Activated CD4-positive, alpha-beta T cell treated with anti-CD3 and anti-CD28 coated beads for 36 hours (primary cell): ENCODE measurements around the gene TP53BP1. TPM values are rescaled to one million over a fixed set of nuclear protein-coding genes. Genes with fewer than 3 reads are reported as not detected.

Experiments used
- ATAC-seq: fragments of 200-7000 bp; cut with Tn5 transposase; one replicate; pipeline ENCODE4 v1.10.0; 2021; ENCODE audit warnings: mild to moderate bottlenecking, moderate library complexity
- CTCF ChIA-PET: fragments of 350-600 bp; sonication (Branson Sonifier 250); formaldehyde crosslinking; loops from one replicate; lab custom pipeline; 2021; ENCODE audit warnings: antibody characterized with exemption; lab: Charles Lee
- POLR2A ChIA-PET: fragments of 350-600 bp; sonication (Branson Sonifier 250); formaldehyde crosslinking; loops from one replicate; lab custom pipeline; 2021; ENCODE audit warnings: antibody characterized with exemption, inconsistent platforms; lab: Charles Lee
- DNase-seq: peaks from one replicate; pipeline ENCODE4 v3.0.0-alpha.2; 2020
- H3K27ac Mint-ChIP-seq: one replicate; pipeline ENCODE4 v1.8.0; 2021; ENCODE audit warnings: mixed read lengths
- H3K27me3 Mint-ChIP-seq: one replicate; pipeline ENCODE4 v1.8.0; 2021; ENCODE audit warnings: mixed read lengths
- H3K36me3 Mint-ChIP-seq: one replicate; pipeline ENCODE4 v1.8.0; 2021; ENCODE audit warnings: low read depth, mixed read lengths
- H3K4me1 Mint-ChIP-seq: one replicate; pipeline ENCODE4 v1.8.0; 2021; ENCODE audit warnings: mixed read lengths
- H3K4me3 Mint-ChIP-seq: one replicate; pipeline ENCODE4 v1.8.0; 2021; ENCODE audit warnings: mild to moderate bottlenecking, moderate library complexity, mixed read lengths
- H3K9me3 Mint-ChIP-seq: one replicate; pipeline ENCODE4 v1.8.0; 2021; ENCODE audit warnings: low read depth, mixed read lengths
- intact Hi-C, 2 experiments: fragments of 100-400 bp; cut with DNase I in 1 of 2; cut with micrococcal nuclease in 1 of 2; formaldehyde crosslinking; loops; one replicate each; pipeline versions ENCODE4 v1.14.2 to v1.15.1; 2022 to 2024; cut with DNase I, micrococcal nuclease
- total RNA-seq, 2 experiments: library from RNA; stranded (reverse); gene quantifications; one replicate each; pipeline ENCODE4 v1.2.3, GENCODE V29; 2021

TP53BP1 gene
- total RNA-seq, 2 experiments from 2014 or later, result 22.4 to 23.9 TPM

DNA sequence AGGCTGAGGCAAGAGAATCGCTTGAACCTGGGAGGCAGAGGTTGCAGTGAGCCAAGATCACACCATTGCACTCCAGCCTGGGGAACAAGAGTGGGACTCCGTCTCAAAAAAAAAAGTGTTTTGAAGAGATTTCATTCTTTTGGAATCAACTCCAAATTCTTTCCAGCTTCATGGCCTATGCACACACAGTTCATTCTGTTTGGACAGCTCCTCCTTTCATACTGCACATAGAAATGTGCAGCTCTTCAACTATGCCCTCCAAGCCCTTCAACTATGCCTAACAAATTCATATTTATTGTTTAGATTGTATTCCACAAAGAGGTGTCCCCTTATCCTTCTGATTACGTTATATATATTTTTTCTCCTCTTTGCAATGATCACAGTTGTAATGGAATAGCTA, 4.2 kb downstream of the TP53BP1 start:
- Mint-ChIP-seq H3K36me3 (peaks cover 31% of the 10 kb centered on the region), H3K9me3 (no peaks in the 10 kb centered on the region), H3K27ac (no peak overlapping the region), H3K27me3 (no peaks in the 10 kb centered on the region), H3K4me3 (no peak overlapping the region), H3K4me1 (peaks cover 26% of the 10 kb centered on the region)
- POLR2A ChIA-PET, result interaction anchor here (1.1 kb wide), 1 partner anchor 22 kb away, joined by 3 read pairs; no protein-coding TSS in a partner anchor
- CTCF ChIA-PET, result interaction anchor here (0.7 kb wide), 1 partner anchor 26 kb away, joined by 3 read pairs; no protein-coding TSS in a partner anchor
- ATAC-seq (no peak), DNase-seq (no peak)
- intact Hi-C loops, result no loop called here

GRCh38 chr15:43487271-43487895, 5.6 kb downstream of the TP53BP1 start:
- Mint-ChIP-seq H3K27ac (no peak overlapping the region), H3K4me3 (no peak overlapping the region), H3K36me3 (peaks cover 29% of the 10 kb centered on the region), H3K9me3 (no peaks in the 10 kb centered on the region), H3K4me1 (peaks cover 24% of the 10 kb centered on the region), H3K27me3 (no peaks in the 10 kb centered on the region)
- intact Hi-C loops, result no loop called here
- ChIA-PET CTCF (interaction anchor here (0.6 kb wide), 1 partner anchor 14 kb away, joined by 4 read pairs; no protein-coding TSS in a partner anchor), POLR2A (no interaction called here)
- DNase-seq, result no peak
- ATAC-seq, result no peak

GRCh38 chr15:43484455-43484854, 8.5 kb downstream of the TP53BP1 start:
- no peak for DNase-seq
- intact Hi-C loops, result loop anchor here in 1 of 2 experiments (5.0 kb wide), 1 partner anchor 33 kb away; the partner anchor contains the start of gene MAP1A
- no peaks in the 10 kb centered on the region for H3K27me3 Mint-ChIP-seq
- peaks cover 11% of the 10 kb centered on the region for H3K4me1 Mint-ChIP-seq
- no peak for ATAC-seq
- CTCF ChIA-PET, result interaction anchor here (0.6 to 1.4 kb wide), 3 partner anchors 9 to 56 kb away, joined by 3 to 6 read pairs (median 4); partner anchors contain the start of gene TP53BP1
- POLR2A ChIA-PET, result no interaction called here
- no peaks in the 10 kb centered on the region for H3K9me3 Mint-ChIP-seq
- H3K4me3 Mint-ChIP-seq, result no peak overlapping the region
- no peak overlapping the region for H3K27ac Mint-ChIP-seq
- peaks cover 18% of the 10 kb centered on the region for H3K36me3 Mint-ChIP-seq

GRCh38 chr15:43483297-43484128, 9.4 kb downstream of the TP53BP1 start:
- intact Hi-C loops, result loop anchor here in 1 of 2 experiments (5.0 kb wide), 1 partner anchor 34 kb away; the partner anchor contains the start of gene MAP1A
- Mint-ChIP-seq H3K27ac (no peak overlapping the region), H3K36me3 (peaks cover 21% of the 10 kb centered on the region), H3K27me3 (no peaks in the 10 kb centered on the region), H3K4me1 (peaks cover 4% of the 10 kb centered on the region), H3K4me3 (no peak overlapping the region), H3K9me3 (no peaks in the 10 kb centered on the region)
- ChIA-PET CTCF (interaction anchor here (0.7 to 1.4 kb wide), 4 partner anchors 10 to 42 kb away, joined by 3 to 6 read pairs (median 4); partner anchors contain the start of gene TP53BP1), POLR2A (interaction anchor here (0.5 kb wide), 1 partner anchor 21 kb away, joined by 3 read pairs; no protein-coding TSS in a partner anchor)
- no peak for DNase-seq
- ATAC-seq, result no peak

DNA sequence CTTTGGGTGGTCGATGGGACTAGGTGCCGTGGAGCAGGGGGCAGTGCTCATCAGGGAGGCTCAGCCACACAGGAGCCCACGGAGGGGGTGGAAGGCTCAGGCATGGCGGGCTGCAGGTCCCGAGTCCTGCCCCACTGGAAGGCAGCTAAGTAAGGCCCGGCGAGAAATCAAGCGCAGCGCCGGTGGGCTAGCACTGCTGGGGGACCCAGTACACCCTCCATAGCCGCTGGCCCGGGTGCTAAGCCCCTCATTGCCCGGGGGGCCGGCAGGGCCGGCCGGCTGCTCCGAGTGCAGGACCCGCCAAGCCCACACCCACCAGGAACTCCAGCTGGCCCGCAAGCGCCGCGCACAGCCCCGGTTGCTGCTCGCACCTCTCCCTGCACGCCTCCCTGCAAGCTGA, 19.1 kb downstream of the TP53BP1 start:
- Mint-ChIP-seq H3K27me3 (no peaks in the 10 kb centered on the region), H3K36me3 (peaks cover 57% of the 10 kb centered on the region), H3K9me3 (no peaks in the 10 kb centered on the region), H3K4me3 (no peak overlapping the region), H3K4me1 (peaks cover 2% of the 10 kb centered on the region), H3K27ac (no peak overlapping the region)
- POLR2A ChIA-PET, result no interaction called here
- DNase-seq (no peak), ATAC-seq (no peak)
- intact Hi-C loops, result no loop called here
- CTCF ChIA-PET, result no interaction called here

GRCh38 chr15:43471975-43472374, 21.0 kb downstream of the TP53BP1 start:
- Mint-ChIP-seq H3K36me3 (peaks cover 47% of the 10 kb centered on the region), H3K27ac (no peak overlapping the region), H3K4me3 (no peak overlapping the region), H3K4me1 (peaks cover 2% of the 10 kb centered on the region), H3K9me3 (no peaks in the 10 kb centered on the region), H3K27me3 (no peaks in the 10 kb centered on the region)
- ChIA-PET POLR2A (no interaction called here), CTCF (interaction anchor here (1.0 kb wide), 1 partner anchor 43 kb away, joined by 3 read pairs; no protein-coding TSS in a partner anchor)
- no peak for DNase-seq
- no peak for ATAC-seq
- intact Hi-C loops, result no loop called here

- Mint-ChIP-seq H3K27ac (no peak overlapping the region), H3K4me3 (no peak overlapping the region), H3K9me3 (no peaks in the 10 kb centered on the region), H3K4me1 (peaks cover 2% of the 10 kb centered on the region), H3K27me3 (no peaks in the 10 kb centered on the region), H3K36me3 (peaks cover 45% of the 10 kb centered on the region)
- peak; percentile 68 for ATAC-seq
- DNase-seq, result no peak
- ChIA-PET POLR2A (no interaction called here), CTCF (interaction anchor here (1.0 kb wide), 1 partner anchor 29 kb away, joined by 3 read pairs; no protein-coding TSS in a partner anchor)
- intact Hi-C loops, result no loop called here
These were observed 23.1 kb downstream of the TP53BP1 start for GRCh38 chr15:43469867-43470266.

GRCh38 chr15:43465100-43465499, 27.9 kb downstream of the TP53BP1 start:
- DNase-seq (no peak), ATAC-seq (peak; percentile 30)
- Mint-ChIP-seq H3K36me3 (peaks cover 35% of the 10 kb centered on the region), H3K4me1 (peaks cover 2% of the 10 kb centered on the region), H3K4me3 (no peak overlapping the region), H3K27ac (peak overlapping the region; percentile 7), H3K27me3 (no peaks in the 10 kb centered on the region), H3K9me3 (no peaks in the 10 kb centered on the region)
- CTCF ChIA-PET, result interaction anchor here (0.7 kb wide), 1 partner anchor 181 kb away, joined by 3 read pairs; no protein-coding TSS in a partner anchor
- intact Hi-C loops, result no loop called here
- POLR2A ChIA-PET, result no interaction called here

- Mint-ChIP-seq H3K9me3 (no peaks in the 10 kb centered on the region), H3K4me1 (no peaks in the 10 kb centered on the region), H3K4me3 (no peak overlapping the region), H3K36me3 (peaks cover 30% of the 10 kb centered on the region), H3K27ac (no peak overlapping the region), H3K27me3 (no peaks in the 10 kb centered on the region)
- ATAC-seq, result no peak
- intact Hi-C loops, result no loop called here
- no peak for DNase-seq
- ChIA-PET POLR2A (no interaction called here), CTCF (no interaction called here)
These were observed 29.0 kb downstream of the TP53BP1 start for GRCh38 chr15:43463998-43464397.

DNA sequence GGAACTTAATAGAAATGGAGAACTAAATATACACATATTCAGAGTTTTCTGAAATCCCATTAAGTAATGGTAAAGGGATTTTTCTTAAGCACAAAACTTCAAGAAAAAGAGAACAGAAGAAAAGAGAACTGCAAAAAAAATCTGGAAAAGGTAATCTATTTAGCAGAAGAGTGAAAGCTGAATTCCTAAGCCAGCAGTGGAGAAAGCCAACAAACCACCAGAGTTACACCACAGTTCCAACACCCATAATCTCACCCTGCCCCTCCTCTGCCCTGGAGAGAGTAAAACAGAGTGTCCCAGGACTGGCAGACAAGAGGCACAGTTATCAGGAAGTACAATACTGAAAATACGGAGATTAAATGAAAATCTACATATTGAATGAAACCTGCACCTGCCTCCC, 29.4 kb downstream of the TP53BP1 start:
- Mint-ChIP-seq H3K4me1 (no peaks in the 10 kb centered on the region), H3K4me3 (no peak overlapping the region), H3K9me3 (no peaks in the 10 kb centered on the region), H3K27ac (no peak overlapping the region), H3K36me3 (peaks cover 27% of the 10 kb centered on the region), H3K27me3 (no peaks in the 10 kb centered on the region)
- no peak for DNase-seq
- POLR2A ChIA-PET, result no interaction called here
- CTCF ChIA-PET, result interaction anchor here (1.2 kb wide), 1 partner anchor 22 kb away, joined by 5 read pairs; no protein-coding TSS in a partner anchor
- no peak for ATAC-seq
- intact Hi-C loops, result no loop called here

GRCh38 chr15:43449981-43450380, 43.0 kb downstream of the TP53BP1 start:
- no peak for DNase-seq
- ChIA-PET POLR2A (no interaction called here), CTCF (interaction anchor here (0.6 kb wide), 1 partner anchor 105 kb away, joined by 3 read pairs; no protein-coding TSS in a partner anchor)
- Mint-ChIP-seq H3K4me1 (peaks cover 14% of the 10 kb centered on the region), H3K4me3 (no peak overlapping the region), H3K9me3 (no peaks in the 10 kb centered on the region), H3K36me3 (peaks cover 14% of the 10 kb centered on the region), H3K27ac (no peak overlapping the region), H3K27me3 (no peaks in the 10 kb centered on the region)
- no peak for ATAC-seq
- intact Hi-C loops, result no loop called here
